Upper lobe of left lung (tissue), 4 donors: ENCODE results near the gene AGAP4.
"Not testable (repeated sequence)": the region's sequence is repeated elsewhere in the genome, so short reads cannot be mapped to it uniquely, and the experiment has no call there.

ENCODE experiments used
- CTCF ChIP-seq, 6 experiments: fragments of 450-650 bp in 4 of 6; fragments of 200-600 bp in 2 of 6; sonication (generic) in 2 of 6; IDR thresholded peaks; one replicate each; pipeline ENCODE4 v1.5.1; 2016 to 2019; ENCODE audit warnings: antibody characterized with exemption in 6 of 6
- POLR2A ChIP-seq, 4 donors: fragments of 450-650 bp; IDR thresholded peaks; one replicate each; pipeline ENCODE4 v1.5.1; 2016 to 2017; ENCODE audit warnings: antibody characterized with exemption in 4 of 4, mild to moderate bottlenecking in 2 of 4
- POLR2AphosphoS5 ChIP-seq, 2 donors: sonication (generic); formaldehyde crosslinking; IDR thresholded peaks; one replicate each; pipeline ENCODE4 v1.5.1; 2017; ENCODE audit warnings: antibody characterized with exemption in 2 of 2

GRCh38 chr10:45865404-45865803 lies 18.1 kb upstream of the AGAP4 start:
- TF ChIP-seq CTCF, POLR2A, POLR2AphosphoS5 (IDR thresholded peaks at IDR 0.05): not testable (repeated sequence)
